ENCODE results near the gene TCF4. TPM values are rescaled to one million over a fixed set of nuclear protein-coding genes. Genes with fewer than 3 reads are reported as not detected.

Gene TCF4
- total and polyA plus RNA-seq, 2 donors (not counting 3 experiments of a cell fraction or from before 2014, with no cell fraction given): 183 to 390 TPM

GRCh38 chr18:55354795-55355194, 233.2 kb downstream of the TCF4 start:
- ChIA-PET CTCF (interaction anchor here (0.8 to 1.4 kb wide), 3 partner anchors 8 to 33 kb away, joined by 3 to 4 read pairs (median 3); no protein-coding TSS in a partner anchor), POLR2A (interaction anchor here (0.7 kb wide), 1 partner anchor 10 kb away, joined by 3 read pairs; no protein-coding TSS in a partner anchor)
- TF ChIP-seq MAX (IDR thresholded peaks at IDR 0.05; ENCODE audit: insufficient read depth, insufficient read length) (no peak), FOS (IDR thresholded peaks at IDR 0.05; ENCODE audit: borderline replicate concordance, insufficient read depth, low read length) (no peak), MYC (IDR thresholded peaks at IDR 0.05; ENCODE audit: low read depth, low read length) (no peak), GATA2 (IDR thresholded peaks at IDR 0.05; ENCODE audit: insufficient read depth, insufficient read length, low read depth, low read length) (no peak), POLR2AphosphoS5 (IDR thresholded peaks at IDR 0.05; ENCODE audit: insufficient read depth, low read depth, low read length) (no peak), JUN (IDR thresholded peaks at IDR 0.05; ENCODE audit: borderline replicate concordance, insufficient read depth, insufficient read length, low read depth) (no peak), EZH2 (IDR thresholded peaks at IDR 0.05; ENCODE audit: borderline replicate concordance, low read depth, low read length, severe bottlenecking) (no peak), POLR2A (IDR thresholded peaks at IDR 0.05; ENCODE audit: low read depth, low read length) (no peak)
- TF ChIP-seq, protein P1, sequence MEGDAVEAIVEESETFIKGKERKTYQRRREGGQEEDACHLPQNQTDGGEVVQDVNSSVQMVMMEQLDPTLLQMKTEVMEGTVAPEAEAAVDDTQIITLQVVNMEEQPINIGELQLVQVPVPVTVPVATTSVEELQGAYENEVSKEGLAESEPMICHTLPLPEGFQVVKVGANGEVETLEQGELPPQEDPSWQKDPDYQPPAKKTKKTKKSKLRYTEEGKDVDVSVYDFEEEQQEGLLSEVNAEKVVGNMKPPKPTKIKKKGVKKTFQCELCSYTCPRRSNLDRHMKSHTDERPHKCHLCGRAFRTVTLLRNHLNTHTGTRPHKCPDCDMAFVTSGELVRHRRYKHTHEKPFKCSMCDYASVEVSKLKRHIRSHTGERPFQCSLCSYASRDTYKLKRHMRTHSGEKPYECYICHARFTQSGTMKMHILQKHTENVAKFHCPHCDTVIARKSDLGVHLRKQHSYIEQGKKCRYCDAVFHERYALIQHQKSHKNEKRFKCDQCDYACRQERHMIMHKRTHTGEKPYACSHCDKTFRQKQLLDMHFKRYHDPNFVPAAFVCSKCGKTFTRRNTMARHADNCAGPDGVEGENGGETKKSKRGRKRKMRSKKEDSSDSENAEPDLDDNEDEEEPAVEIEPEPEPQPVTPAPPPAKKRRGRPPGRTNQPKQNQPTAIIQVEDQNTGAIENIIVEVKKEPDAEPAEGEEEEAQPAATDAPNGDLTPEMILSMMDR (IDR thresholded peaks at IDR 0.05; ENCODE audit: extremely low read depth in 1 of 2, insufficient read depth in 1 of 2, low read depth in 1 of 2, low read length in 2 of 2): no peak
- FAIRE-seq: no peak
- no peaks in the 10 kb centered on the region for H3K9me1 ChIP-seq (replicated peaks; ENCODE audit: control insufficient read depth, extremely low read depth, insufficient read depth, low read length)
- no peak overlapping the region for H3K9ac ChIP-seq (replicated peaks; ENCODE audit: extremely low read depth, insufficient read depth, low read length)
- no peaks in the 10 kb centered on the region for H3K9me3 ChIP-seq (replicated peaks; ENCODE audit: control insufficient read depth, insufficient read depth, low read length)
- no peak overlapping the region for H2AFZ ChIP-seq (ENCODE audit: low read depth, low read length)
- dilution Hi-C loops (cut with MboI; ENCODE audit: extremely low pct_ligation_motif_present, low sequenced_read_pairs) (no loop called here), intact Hi-C loops (cut with micrococcal nuclease) (no loop called here)
- H4K20me1 ChIP-seq (replicated peaks; ENCODE audit: control insufficient read depth, extremely low read depth, insufficient read depth, low read length): peaks cover 18% of the 10 kb centered on the region
- no peak overlapping the region for H3K4me2 ChIP-seq (ENCODE audit: insufficient read depth, low read length)
- peaks cover 64% of the 10 kb centered on the region for H3K79me2 ChIP-seq (ENCODE audit: control insufficient read depth, insufficient read depth, low read length)
- no peak overlapping the region for H3K4me3 ChIP-seq (replicated peaks in 1 of 3; ENCODE audit: insufficient read depth in 1 of 3, low read depth in 1 of 3, low read length in 3 of 3)
- H3K36me3 ChIP-seq (ENCODE audit: control insufficient read depth in 2 of 2, extremely low read depth in 1 of 2, insufficient read depth in 2 of 2, low read length in 2 of 2): peaks cover 13 to 14% of the 10 kb centered on the region in 2 experiments
- no peak for DNase-seq (ENCODE audit: low read depth, low spot score)
- no peak overlapping the region for H3K27ac ChIP-seq (ENCODE audit: insufficient read depth, low read depth, low read length)
- H3K27me3 ChIP-seq (ENCODE audit: control insufficient read depth in 2 of 2, insufficient read depth in 2 of 2, low read length in 2 of 2): no peaks in the 10 kb centered on the region
- BruUV-seq (replicated peaks): no TSS peak
- peaks cover 34% of the 10 kb centered on the region for H3K4me1 ChIP-seq (ENCODE audit: control insufficient read depth, extremely low read depth, insufficient read depth, low read length)
